LHCN-M2 (cell line): ENCODE measurements around the gene TECR. TPM values are rescaled to one million over a fixed set of nuclear protein-coding genes. Genes with fewer than 3 reads are reported as not detected.
"Not testable (repeated sequence)": the region's sequence is repeated elsewhere in the genome, so short reads cannot be mapped to it uniquely, and the experiment has no call there.

Experiments
- DNase-seq: peaks from one replicate; pipeline ENCODE4 v3.0.0-alpha.2; 2012; ENCODE audit warnings: low read depth
- polyA plus RNA-seq: library from polyadenylated mRNA; unstranded; fragments of >200 nt; gene quantifications from one replicate; pipeline ENCODE4 v1.2.1, GENCODE V29; 2012; ENCODE audit warnings: missing spikeins
- total RNA-seq: library from RNA; depleted of rRNA; stranded (reverse); fragments of >200 nt; gene quantifications from 2 replicates; pipeline ENCODE4 v1.2.3, GENCODE V29; 2014; rRNA removed

Gene TECR, protein sequence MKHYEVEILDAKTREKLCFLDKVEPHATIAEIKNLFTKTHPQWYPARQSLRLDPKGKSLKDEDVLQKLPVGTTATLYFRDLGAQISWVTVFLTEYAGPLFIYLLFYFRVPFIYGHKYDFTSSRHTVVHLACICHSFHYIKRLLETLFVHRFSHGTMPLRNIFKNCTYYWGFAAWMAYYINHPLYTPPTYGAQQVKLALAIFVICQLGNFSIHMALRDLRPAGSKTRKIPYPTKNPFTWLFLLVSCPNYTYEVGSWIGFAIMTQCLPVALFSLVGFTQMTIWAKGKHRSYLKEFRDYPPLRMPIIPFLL
- 59.6 and 79.7 TPM in 2 replicates for total RNA-seq
- polyA plus RNA-seq: 144 TPM

DNA sequence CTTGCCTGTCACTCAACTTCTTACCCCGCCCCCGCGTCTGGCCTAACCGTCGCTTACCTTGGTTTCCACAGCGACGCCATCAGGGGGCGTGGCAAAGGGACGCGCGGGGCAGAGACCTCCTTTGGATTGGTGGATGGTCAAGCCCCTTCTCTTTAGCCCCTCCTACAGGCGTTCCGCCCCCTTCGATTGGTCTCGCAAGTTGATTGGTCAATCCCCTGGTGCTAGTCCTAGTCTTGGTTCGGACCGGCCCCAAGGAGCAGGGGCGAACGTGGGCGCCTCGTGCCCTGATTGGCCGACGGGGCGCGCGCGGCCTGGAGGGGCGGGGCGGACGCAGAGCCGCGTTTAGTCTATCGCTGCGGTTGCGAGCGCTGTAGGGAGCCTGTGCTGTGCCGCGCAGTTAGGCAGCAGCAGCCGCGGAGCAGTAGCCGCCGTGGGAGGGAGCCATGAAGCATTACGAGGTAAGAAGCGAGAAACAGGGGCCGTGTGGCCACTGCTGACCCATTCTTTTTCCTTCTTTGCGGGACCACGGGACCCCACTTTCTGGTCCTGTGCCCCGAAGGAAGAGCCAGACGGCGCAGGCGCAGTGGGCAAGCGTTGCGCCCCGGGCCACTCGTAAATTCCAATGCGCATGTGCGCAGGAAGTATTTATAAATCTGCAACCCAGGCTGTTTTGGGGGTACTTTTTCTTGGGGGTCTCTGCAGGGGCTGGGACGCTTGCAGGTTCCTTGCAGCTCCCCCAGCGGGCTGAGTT, at the start of gene TECR:
TSS of gene TECR (plus strand) at position 341 of the 751 bp plus-strand sequence. CDS start at position 444, 103 bp downstream.
- peak; percentile 100 for DNase-seq

GRCh38 chr19:14479975-14480699, 49.3 kb upstream of the TECR start:
- no peak for DNase-seq

DNA sequence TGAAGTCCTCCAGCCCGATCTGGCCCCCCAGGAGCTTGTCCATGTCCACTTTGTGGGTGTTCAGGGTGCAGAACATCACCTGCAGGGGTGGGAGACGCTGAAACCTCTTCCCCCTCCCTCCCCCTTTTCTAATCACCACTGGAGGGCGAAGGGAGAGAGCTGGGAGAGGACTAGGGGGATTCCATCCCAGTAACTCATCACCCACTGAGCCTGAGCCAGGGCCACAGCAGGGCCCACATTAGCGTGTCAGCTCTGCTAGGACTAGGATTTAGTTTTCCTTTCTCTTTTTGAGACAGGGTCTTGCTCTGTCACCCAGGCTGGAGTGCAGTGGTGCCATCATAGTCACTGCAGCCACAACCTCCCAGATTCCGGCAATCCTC, 48.7 kb upstream of the TECR start:
- no peak for DNase-seq

DNA sequence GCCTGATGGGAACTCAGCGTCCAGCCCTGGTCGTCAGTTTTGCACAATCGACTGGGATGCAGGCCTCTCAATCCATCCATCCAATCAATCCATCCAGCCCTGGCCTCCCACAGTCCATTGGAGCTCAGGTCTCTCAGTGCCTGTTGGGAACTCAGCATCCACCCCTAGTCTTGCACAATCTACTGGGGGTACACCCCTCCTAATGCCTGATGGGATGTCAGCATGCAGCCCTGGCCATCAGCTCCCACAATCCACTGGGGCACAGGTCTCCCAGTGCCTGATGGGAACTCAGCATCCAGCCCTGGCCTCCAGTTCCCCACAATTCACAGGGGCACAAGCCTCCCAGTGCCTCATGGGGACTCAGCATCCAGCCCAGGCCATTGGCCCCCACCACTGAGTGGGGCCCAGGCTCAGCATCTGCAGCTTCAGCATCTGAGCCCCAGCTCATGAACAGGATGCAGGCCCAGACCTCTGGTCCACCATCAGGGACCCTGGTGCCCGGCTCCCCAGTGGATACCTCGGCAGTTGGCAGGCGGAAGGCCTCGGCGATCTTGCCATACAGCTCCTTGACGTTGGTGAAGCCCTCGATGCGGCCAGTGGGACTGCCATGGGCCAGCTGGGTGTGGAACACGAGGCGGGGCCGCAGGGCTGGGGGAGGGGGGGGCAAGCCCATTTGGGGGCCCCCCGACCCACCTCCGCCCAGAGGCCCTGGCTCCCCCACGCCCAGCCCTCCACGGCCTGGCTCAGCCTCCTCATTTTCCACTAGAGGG, 47.0 kb upstream of the TECR start:
- no peak for DNase-seq

DNA sequence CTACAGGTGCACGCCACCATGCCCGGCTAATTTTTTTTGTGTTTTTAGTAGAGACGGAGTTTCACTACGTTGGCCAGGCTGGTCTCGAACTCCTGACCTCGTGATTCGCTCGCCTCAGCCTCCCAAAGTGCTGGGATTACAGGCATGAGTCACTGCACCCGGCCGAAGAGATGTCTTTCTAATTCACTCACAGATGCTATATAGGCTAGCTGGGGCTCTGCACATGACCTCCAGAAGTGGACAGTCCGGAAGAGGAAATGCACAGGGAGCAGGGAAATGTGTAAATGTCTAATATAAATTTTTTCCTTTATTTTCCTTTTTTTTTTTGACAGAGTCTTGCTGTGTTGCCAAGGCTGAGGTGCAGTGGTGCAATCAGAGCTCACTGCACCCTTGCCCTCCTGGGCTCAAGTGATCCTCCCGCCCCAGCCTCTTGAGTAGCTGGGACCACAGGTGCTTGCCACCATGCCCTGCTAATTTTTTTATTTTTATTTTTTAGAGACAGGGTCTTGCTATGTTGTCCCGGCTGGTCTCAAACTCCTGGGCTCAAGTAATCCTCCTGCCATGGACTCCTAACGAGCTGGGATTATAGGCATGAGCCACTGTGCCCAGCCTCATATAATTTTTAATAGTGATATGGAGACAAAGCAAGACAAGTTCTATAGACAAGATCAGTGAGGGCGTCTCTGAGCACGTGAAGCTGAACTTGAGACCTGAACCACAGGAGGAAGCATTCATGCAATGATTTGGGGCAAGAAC, 41.8 kb upstream of the TECR start:
- no peak for DNase-seq

DNA sequence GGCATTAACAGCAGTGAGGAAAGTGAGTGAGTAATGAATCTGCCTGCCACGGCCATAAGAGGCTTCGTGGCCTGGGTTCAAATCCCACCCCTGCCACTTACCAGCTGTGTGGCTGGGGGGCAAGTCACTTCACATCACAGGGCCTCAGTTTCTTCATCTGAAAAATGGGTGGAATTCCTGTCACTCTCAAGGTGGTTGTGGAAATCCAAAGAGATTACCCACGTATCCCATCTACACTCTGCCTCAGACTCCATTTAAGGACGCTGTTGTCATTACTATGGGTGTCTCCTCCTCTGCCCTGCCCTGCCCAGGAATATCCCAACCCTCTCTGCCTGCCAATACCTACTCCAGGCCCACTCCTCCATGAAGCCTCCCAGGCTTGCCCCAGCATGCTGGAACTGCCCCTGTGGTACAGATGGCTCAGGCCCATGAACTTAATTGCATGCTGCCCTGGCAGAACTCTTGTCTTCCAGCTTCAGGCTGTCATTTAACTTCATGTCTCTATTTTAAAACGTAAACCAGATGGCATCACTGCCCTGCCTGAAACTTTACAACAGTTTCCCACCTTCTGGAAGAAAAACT, 36.5 kb upstream of the TECR start:
- no peak for DNase-seq

GRCh38 chr19:14494411-14494810, 35.0 kb upstream of the TECR start:
- no peak for DNase-seq

GRCh38 chr19:14494910-14495671, 34.3 kb upstream of the TECR start:
- no peak for DNase-seq

GRCh38 chr19:14495672-14496028, 33.7 kb upstream of the TECR start:
- no peak for DNase-seq

- peak; percentile 98 for DNase-seq
These were observed 33.2 kb upstream of the TECR start, which contains the start of gene GIPC1 for GRCh38 chr19:14496029-14496833. GIPC1 (minus strand) TSS chr19:14496127; CDS start chr19:14482976, 13,151 bp downstream.

DNA sequence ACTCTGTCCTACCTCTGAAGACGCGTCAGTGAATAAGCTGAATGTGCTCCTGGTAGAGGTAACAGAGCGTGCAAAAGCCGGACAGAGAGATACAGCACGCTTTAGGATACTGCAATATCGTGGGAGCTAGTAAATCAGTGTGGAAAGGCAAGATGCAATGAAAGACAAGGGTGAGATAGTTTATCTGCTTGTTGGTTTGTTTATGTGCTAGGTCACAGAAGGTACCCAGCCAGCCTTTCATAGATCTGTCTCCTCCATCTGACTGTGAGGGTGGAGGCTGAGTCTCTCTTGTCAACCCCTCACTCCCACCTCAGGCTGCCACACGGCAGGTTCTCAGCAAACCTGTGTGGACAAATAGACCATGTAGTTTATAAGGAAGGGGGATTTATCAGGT, 32.6 kb upstream of the TECR start:
- DNase-seq: no peak

DNA sequence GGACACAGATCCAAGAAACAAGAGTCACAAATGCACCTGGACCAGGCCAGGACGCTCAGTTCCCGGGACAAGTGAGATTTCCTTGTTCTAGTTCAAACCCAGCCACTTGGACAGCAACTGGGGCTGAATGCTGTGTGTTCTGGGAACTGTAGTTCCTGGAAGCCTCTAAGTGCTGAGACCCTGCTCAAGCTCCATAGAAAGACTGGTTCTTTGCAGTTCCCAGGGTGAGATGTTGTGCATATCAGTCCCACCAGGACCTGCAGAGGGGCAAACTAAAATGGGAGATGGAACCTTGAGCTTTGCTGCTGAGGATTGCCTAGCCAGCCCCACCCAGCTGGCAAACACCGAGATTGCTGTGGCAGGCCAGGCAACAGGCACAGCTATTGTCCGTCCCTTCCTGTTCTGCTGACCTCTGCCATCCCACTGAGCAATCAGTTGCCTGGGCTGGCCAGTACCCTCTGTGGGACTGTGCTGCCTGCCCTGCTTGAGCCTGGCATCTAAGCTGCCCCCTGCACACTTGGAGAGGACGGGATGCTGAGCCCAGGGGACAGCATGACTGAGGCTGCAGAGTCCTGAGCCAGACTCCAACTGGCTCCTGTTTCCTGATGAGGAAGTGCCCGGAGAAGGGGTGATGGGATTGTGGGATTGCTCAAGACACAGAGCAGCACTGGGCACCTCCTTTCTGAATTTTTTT, 32.0 kb upstream of the TECR start:
- DNase-seq: no peak

DNA sequence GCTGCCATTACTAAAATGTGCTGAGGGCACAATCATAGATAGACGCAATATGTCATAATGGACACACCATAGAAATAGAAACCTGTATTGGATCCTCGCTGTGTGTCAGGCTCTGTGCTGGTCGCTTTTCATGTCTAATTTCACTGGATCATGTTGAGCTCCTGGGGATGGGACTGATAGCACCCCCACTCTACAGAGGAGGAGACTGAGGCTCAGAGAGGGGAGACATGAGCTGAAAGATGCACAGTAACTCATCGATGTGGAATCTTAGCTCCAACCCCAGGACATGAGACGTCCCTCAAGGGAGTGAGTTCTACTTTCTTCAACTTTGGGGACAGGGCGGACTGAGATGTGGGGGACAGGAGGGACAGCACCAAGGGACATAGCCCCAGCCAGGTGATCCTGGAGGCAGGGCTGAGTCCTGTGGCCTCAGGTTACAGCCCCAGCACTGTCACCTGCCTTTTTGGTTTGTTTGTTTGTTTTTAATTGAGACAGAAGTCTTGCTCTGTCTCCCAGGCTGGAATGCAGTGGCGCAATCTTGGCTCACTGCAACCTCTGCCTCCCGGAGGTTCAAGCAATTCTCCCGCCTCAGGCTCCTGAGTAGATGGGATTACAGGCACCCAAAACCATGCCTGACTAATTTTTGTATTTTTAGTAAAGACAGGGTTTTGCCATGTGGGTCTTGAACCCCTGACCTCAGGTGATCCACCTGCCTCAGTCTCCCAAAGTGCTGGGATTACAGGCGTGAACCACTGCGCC, 26.9 kb upstream of the TECR start:
- no peak for DNase-seq

DNA sequence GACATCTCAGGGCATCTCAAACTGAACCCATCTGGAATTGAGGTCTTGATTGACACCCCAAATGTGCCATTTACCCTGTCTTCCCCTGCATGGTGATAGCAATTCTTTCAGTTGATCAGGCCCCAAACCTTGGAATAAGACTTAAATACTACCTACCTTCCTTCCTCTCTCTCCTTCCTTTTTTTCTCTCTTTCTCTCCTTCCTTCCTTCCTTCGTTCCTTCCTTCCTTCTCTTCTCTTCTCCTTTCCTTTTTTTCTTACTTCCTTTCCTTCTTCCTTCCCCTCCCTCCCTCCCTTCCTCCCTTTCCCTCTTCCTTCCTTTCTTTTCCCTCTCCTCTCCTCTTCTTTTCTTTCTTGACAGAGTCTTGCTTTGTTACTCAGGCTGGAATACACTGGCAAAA, 26.1 kb upstream of the TECR start:
- no peak for DNase-seq

DNA sequence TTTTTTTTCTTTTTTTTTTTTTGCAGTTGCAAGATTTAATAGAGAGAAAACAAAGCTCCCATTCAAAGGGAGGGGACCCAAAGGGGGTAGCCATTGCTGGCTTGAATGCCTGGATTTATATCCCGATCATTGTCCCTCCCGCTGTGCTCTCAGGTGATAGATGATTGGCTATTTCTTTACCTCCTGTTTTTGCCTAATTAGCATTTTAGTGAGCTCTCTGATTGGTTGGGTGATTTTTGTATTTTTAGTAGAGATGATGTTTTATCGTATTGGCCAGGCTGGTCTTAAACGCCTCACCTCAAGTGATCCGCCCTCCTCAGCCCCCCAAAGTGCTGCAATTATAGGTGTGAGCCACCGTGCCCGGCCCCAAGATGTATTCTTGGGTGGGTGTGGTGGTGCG, 24.8 kb upstream of the TECR start:
- not testable (repeated sequence) for DNase-seq

DNA sequence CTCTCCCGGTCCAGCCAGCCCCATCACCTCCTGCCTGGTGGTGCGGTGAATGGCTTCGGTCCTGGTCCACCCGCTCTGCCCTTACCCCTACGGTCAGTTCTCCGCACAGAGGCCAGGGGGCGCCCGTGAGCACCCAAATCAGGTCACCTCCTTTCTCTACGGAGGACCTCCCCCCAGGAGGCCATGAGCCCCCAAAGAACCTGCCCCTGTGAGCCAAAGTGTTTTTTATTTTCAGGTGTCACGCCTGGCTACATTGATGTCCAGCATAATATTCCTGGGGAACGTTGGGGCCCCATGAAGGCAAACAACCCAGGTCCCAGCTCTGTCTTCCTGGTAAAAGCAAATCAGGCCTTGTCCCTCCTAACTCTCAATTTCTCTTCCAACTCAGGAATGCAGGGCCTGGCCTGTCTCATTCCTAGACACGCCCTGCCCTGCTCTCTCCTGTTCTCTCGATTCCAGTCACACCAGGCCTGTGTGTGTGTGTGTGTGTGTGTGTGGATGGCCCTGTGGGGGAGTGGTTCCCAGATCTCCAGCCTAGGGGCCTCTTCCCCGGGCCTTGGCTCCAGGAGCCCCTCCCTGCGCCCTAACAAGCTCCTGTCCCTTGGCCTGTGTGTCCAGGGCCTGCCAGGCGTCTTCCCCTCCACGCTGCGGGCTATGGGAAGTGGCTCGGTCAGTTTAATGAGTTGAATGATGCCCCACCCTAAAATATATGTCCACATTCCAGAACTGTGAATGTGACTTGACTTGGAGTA, 23.7 kb upstream of the TECR start:
- DNase-seq: peak; percentile 58
